Left cardiac atrium (tissue), 2 donors: Measurements from ENCODE around the gene TNFRSF1A. TPM values are rescaled to one million over a fixed set of nuclear protein-coding genes. Genes with fewer than 3 reads are reported as not detected.

Experiments used
- total RNA-seq, 2 donors: library from RNA; stranded (reverse); fragmentation: NEBNext Ultra II Directional; extraction: Animal tissue kit (Norgen Biotek cat#: 25700); gene quantifications; one replicate each; pipeline ENCODE4 v1.2.1, GENCODE V29; 2021
- donor health status: DM: no; HTN: yes; CAD: no; lungs with severe emphysema.
- donor health status: DM: yes; HTN: yes; CAD: no.

Gene TNFRSF1A
- total RNA-seq, 2 donors from 2014 or later: 89.6 to 117 TPM

Other genes with a start within 250 kb of the TNFRSF1A start
- 100 to 1,000 TPM; 241 to 483 TPM for gene VWF, start 217.4 kb downstream of the TNFRSF1A start, total RNA-seq
- gene CD9, start 141.7 kb downstream of the TNFRSF1A start, total RNA-seq: 100 to 1,000 TPM in 1 of 2 donors, 10 to 100 TPM in 1; 55.1 to 167 TPM
- gene PLEKHG6, start 31.4 kb downstream of the TNFRSF1A start, total RNA-seq: 1 to 10 TPM; 5.0 to 6.8 TPM
- gene SCNN1A, start 33.5 kb upstream of the TNFRSF1A start, total RNA-seq: 1 to 10 TPM in 1 of 2 donors, under 1 TPM in 1; 0.85 to 3.5 TPM
- gene LTBR, start 42.1 kb upstream of the TNFRSF1A start, total RNA-seq: 10 to 100 TPM; 40.4 to 66.6 TPM
- gene CD27, start 102.9 kb upstream of the TNFRSF1A start, total RNA-seq: under 1 TPM; 0.26 to 0.35 TPM
- 10 to 100 TPM; 11.8 to 15.2 TPM for gene TAPBPL, start 110.0 kb upstream of the TNFRSF1A start, total RNA-seq
- 1 to 10 TPM; 3.6 to 6.2 TPM for gene VAMP1, start 128.6 kb upstream of the TNFRSF1A start, total RNA-seq
- 100 to 1,000 TPM; 202 to 203 TPM for gene MRPL51, start 151.2 kb upstream of the TNFRSF1A start, total RNA-seq
- 10 to 100 TPM; 12.4 to 15.8 TPM for gene NCAPD2, start 152.0 kb upstream of the TNFRSF1A start, total RNA-seq
- 1,000 to 10,000 TPM; 3,044 to 4,078 TPM for gene GAPDH, start 192.4 kb upstream of the TNFRSF1A start, total RNA-seq
- gene IFFO1, start 214.0 kb upstream of the TNFRSF1A start, total RNA-seq: 10 to 100 TPM; 18.1 to 19.5 TPM
- gene NOP2, start 226.2 kb upstream of the TNFRSF1A start, total RNA-seq: 10 to 100 TPM; 16.0 to 30.5 TPM